Urinary bladder (tissue), 4 donors: ENCODE results near the gene ST13. TPM values are rescaled to one million over a fixed set of nuclear protein-coding genes. Genes with fewer than 3 reads are reported as not detected.
A peak's percentile ranks its signal among the peaks of the same experiment; 100 is the strongest.
"Not testable (repeated sequence)": the region's sequence is repeated elsewhere in the genome, so short reads cannot be mapped to it uniquely, and the experiment has no call there.

Source experiments
- DNase-seq: peaks from one replicate; pipeline ENCODE4 v3.0.0-alpha.2; 2015; ENCODE audit errors: extremely low spot score
- H3K27ac ChIP-seq: one replicate; pipeline ENCODE4 v1.5.1; 2013; ENCODE audit warnings: low read depth, mild to moderate bottlenecking, moderate library complexity
- H3K36me3 ChIP-seq: one replicate; pipeline ENCODE4 v1.6.1; 2013; ENCODE audit warnings: mild to moderate bottlenecking, moderate library complexity; ENCODE audit not compliant: insufficient read depth
- H3K4me1 ChIP-seq: one replicate; pipeline ENCODE4 v1.6.1; 2013; ENCODE audit warnings: mild to moderate bottlenecking, moderate library complexity; ENCODE audit not compliant: insufficient read depth
- H3K4me3 ChIP-seq: one replicate; pipeline ENCODE4 v1.5.1; 2013; ENCODE audit warnings: low read depth, low read length
- WGBS: extraction: QIAGEN DNeasy Blood & Tissue Kit; methylation state at CpG from one replicate; pipeline ENCODE4 v1.1.7; 2013; 5-methylcytosine and 5-hydroxymethylcytosine counted together
- polyA plus RNA-seq: library from polyadenylated mRNA; stranded (reverse); fragments of 200-250 nt; gene quantifications from one replicate; pipeline ENCODE4 v1.2.3, GENCODE V29; 2013
- small RNA-seq: library from RNA; depleted of rRNA; stranded (forward); fragments of <200 nt; gene quantifications from one replicate; pipeline ENCODE3, GENCODE V24; 2014
- total RNA-seq: library from RNA; depleted of rRNA; stranded (reverse); fragments of >200 nt; gene quantifications from one replicate; pipeline ENCODE4 v1.2.3, GENCODE V29; 2014
- donor health status: healthy with polysubstance abuse.
- donor health status: healthy.

The ST13 gene
- total and polyA plus RNA-seq, 2 donors: 159 to 233 TPM

- Histone ChIP-seq H3K4me3 (no peak overlapping the region), H3K36me3 (no peaks in the 10 kb centered on the region), H3K4me1 (no peaks in the 10 kb centered on the region), H3K27ac (no peak overlapping the region)
- DNase-seq: no peak
- WGBS: 83% methylated on average over 2 of the region's 2 CpGs
These were observed 64.0 kb downstream of the ST13 start for GRCh38 chr22:40792451-40792850.

GRCh38 chr22:40791241-40791640 is 65.2 kb downstream of the ST13 start:
- H3K36me3 ChIP-seq: no peaks in the 10 kb centered on the region
- H3K4me3 ChIP-seq: no peak overlapping the region
- no peak for DNase-seq
- H3K4me1 ChIP-seq: no peaks in the 10 kb centered on the region
- H3K27ac ChIP-seq: no peak overlapping the region

- 98% methylated on average over 22 of the region's 22 CpGs for WGBS
- DNase-seq: no peak
- Histone ChIP-seq H3K4me3 (no peak overlapping the region), H3K36me3 (no peaks in the 10 kb centered on the region), H3K27ac (no peak overlapping the region), H3K4me1 (no peaks in the 10 kb centered on the region)
These were observed 67.3 kb downstream of the ST13 start for GRCh38 chr22:40789131-40789530.

- DNase-seq: no peak
- Histone ChIP-seq H3K27ac (peak overlapping the region; percentile 2), H3K36me3 (peaks cover 2% of the 10 kb centered on the region), H3K4me3 (no peak overlapping the region), H3K4me1 (no peaks in the 10 kb centered on the region)
- 80% methylated on average over 3 of the region's 3 CpGs for WGBS
These were observed 73.9 kb downstream of the ST13 start for GRCh38 chr22:40782521-40782920.

GRCh38 chr22:40781749-40782148 is 74.7 kb downstream of the ST13 start:
- WGBS: 93% methylated on average over 14 of the region's 14 CpGs
- H3K36me3 ChIP-seq, H3K4me1 ChIP-seq: not testable (repeated sequence)

More at GRCh38 chr22:40781749-40782148, 74.7 kb downstream of the ST13 start:
- not testable (repeated sequence) for H3K27ac ChIP-seq, H3K4me3 ChIP-seq, DNase-seq

Small RNAs within 50 kb of the gene (small RNA-seq; reads per million reads assigned to genes)
- gene JTBP1 (not detected), gene MIR4766 (not detected)

Other genes with a start within 250 kb of the ST13 start
- gene MRTFA, start 219.9 kb downstream of the ST13 start, total RNA-seq: 22.3 TPM
- gene MRTFA, start 219.9 kb downstream of the ST13 start, polyA plus RNA-seq: 37.6 TPM
- gene MCHR1, start 177.2 kb downstream of the ST13 start, total RNA-seq: 0.26 TPM
- gene MCHR1, start 177.2 kb downstream of the ST13 start, polyA plus RNA-seq: 0.95 TPM
- 20.1 TPM for gene SLC25A17, start 37.3 kb downstream of the ST13 start, total RNA-seq
- gene SLC25A17, start 37.3 kb downstream of the ST13 start, polyA plus RNA-seq: 13.3 TPM
- gene XPNPEP3, start 509 bp upstream of the ST13 start, total RNA-seq: 11.0 TPM
- gene XPNPEP3, start 509 bp upstream of the ST13 start, polyA plus RNA-seq: 5.1 TPM
- gene DNAJB7, start 5.5 kb upstream of the ST13 start, total RNA-seq: not detected
- gene DNAJB7, start 5.5 kb upstream of the ST13 start, polyA plus RNA-seq: not detected
- 65.1 TPM for gene RBX1, start 94.7 kb upstream of the ST13 start, total RNA-seq
- 58.0 TPM for gene RBX1, start 94.7 kb upstream of the ST13 start, polyA plus RNA-seq
- gene EP300, start 236.0 kb upstream of the ST13 start, total RNA-seq: 104 TPM
- 24.0 TPM for gene EP300, start 236.0 kb upstream of the ST13 start, polyA plus RNA-seq